Measurements from ENCODE around the gene GUK1. TPM values are rescaled to one million over a fixed set of nuclear protein-coding genes. Genes with fewer than 3 reads are reported as not detected.

GUK1 gene
- total and polyA plus RNA-seq, 2 donors (not counting 1 experiment from before 2014, with no cell fraction given) = 125 to 356 TPM

DNA sequence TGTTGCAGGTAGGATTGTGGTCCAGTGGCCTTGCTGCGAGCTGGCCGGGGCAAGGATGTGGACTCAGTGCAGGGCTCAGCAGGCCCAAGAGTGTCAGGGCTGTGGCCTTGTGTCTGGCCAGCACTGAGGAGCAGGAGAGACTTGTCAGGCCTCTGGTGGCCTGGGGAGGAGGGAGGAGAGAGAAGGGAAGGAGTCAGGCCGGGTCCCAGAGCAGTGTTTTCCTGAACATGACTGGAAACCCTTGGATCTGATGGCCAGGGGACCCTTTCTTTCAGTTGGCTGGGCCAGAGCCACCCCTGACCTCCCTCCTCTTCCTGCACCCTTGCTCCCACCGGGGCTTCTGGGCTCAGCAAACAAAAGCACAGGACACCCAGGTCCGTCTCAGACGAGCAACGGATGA, 30.6 kb downstream of the GUK1 start:
- Mint-ChIP-seq H3K4me1 (peaks cover 16% of the 10 kb centered on the region), H3K27ac (no peak overlapping the region)
- H4K20me1 ChIP-seq (ENCODE audit: control insufficient read depth, insufficient read depth, low read length, poor library complexity, severe bottlenecking) = peaks cover 33% of the 10 kb centered on the region

DNA sequence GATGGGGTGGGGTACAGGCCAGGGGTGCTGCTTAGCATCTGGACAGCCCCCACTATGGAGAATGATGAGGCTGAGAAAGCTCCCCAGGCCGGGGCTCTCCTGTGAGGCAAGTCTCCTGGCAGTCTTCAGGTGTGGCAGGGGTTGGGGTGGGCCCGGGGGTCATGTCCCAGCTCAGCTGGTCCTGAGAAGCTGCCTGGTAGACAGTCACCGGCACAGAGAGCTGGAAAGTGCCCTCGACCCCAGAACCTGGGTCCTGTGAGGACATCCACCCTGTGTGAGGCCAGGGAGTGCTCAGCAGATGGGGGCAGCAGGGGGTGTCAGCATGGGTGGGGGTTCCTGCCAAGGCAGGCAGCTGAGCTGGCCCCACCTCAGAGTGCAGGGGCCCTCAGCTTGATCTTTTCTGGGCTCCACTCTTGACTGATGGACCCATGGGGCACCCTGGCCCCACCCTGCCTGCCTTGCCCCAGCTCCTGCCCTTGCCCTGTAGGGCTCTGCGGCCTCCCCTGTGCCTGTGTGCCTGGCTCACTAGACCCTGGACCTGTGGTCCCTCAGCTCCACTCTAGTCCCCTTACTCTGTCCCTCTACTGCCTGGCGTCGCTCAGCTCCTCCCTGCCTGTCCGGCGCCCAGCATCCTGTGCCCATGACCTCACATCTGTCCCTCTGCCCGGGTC, 31.3 kb downstream of the GUK1 start:
- intact Hi-C loops (cut with micrococcal nuclease) = no loop called here
- H3K4me3 ChIP-seq (ENCODE audit: control extremely low read depth in 1 of 5, extremely low read depth in 1 of 5, insufficient read depth in 1 of 5, low read depth in 2 of 5, low read length in 4 of 5) = no peak overlapping the region
- H3K9ac ChIP-seq (ENCODE audit: low read length) = no peak overlapping the region
- Mint-ChIP-seq H3K27ac (no peak overlapping the region), H3K27me3 (no peaks in the 10 kb centered on the region), H3K4me3 (no peak overlapping the region), H3K9me3 (ENCODE audit: insufficient read depth) (no peaks in the 10 kb centered on the region), H3K4me1 (peaks cover 16% of the 10 kb centered on the region)
- ChIA-PET POLR2A (no interaction called here), CTCF (interaction anchor here (1.0 kb wide), 1 partner anchor 49 kb away, joined by 3 read pairs; no protein-coding TSS in a partner anchor)
- H3K36me3 ChIP-seq (replicated peaks in 1 of 2; ENCODE audit: control extremely low read depth in 1 of 2, control insufficient read depth in 1 of 2, extremely low read depth in 1 of 2, insufficient read depth in 2 of 2, low read length in 1 of 2) = peaks cover 0 to 10% of the 10 kb centered on the region in 2 experiments
- no peaks in the 10 kb centered on the region for H3K27me3 ChIP-seq (replicated peaks in 1 of 4; ENCODE audit: control extremely low read depth in 1 of 4, control insufficient read depth in 3 of 4, insufficient read depth in 4 of 4, low read length in 3 of 4)
- no peak overlapping the region for H3K27ac ChIP-seq (ENCODE audit: low read length in 2 of 2)
- no peak for DNase-seq
- H2AFZ ChIP-seq (ENCODE audit: insufficient read depth, low read depth, low read length, poor library complexity, severe bottlenecking) = no peak overlapping the region
- TF ChIP-seq EZH2 (IDR thresholded peaks at IDR 0.05; ENCODE audit: borderline replicate concordance, insufficient read depth, low read depth, low read length, poor library complexity, severe bottlenecking) = no peak
- TF ChIP-seq, protein P1, sequence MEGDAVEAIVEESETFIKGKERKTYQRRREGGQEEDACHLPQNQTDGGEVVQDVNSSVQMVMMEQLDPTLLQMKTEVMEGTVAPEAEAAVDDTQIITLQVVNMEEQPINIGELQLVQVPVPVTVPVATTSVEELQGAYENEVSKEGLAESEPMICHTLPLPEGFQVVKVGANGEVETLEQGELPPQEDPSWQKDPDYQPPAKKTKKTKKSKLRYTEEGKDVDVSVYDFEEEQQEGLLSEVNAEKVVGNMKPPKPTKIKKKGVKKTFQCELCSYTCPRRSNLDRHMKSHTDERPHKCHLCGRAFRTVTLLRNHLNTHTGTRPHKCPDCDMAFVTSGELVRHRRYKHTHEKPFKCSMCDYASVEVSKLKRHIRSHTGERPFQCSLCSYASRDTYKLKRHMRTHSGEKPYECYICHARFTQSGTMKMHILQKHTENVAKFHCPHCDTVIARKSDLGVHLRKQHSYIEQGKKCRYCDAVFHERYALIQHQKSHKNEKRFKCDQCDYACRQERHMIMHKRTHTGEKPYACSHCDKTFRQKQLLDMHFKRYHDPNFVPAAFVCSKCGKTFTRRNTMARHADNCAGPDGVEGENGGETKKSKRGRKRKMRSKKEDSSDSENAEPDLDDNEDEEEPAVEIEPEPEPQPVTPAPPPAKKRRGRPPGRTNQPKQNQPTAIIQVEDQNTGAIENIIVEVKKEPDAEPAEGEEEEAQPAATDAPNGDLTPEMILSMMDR (IDR thresholded peaks at IDR 0.05) = no peak
- peaks cover 34% of the 10 kb centered on the region for H4K20me1 ChIP-seq (ENCODE audit: control insufficient read depth, insufficient read depth, low read length, poor library complexity, severe bottlenecking)
- H3K4me2 ChIP-seq (replicated peaks; ENCODE audit: low read depth, low read length, poor library complexity, severe bottlenecking) = no peak overlapping the region
- peaks cover 0 to 12% (median 0%) of the 10 kb centered on the region in 3 donors for H3K9me3 ChIP-seq (ENCODE audit: control extremely low read depth in 1 of 3, control insufficient read depth in 2 of 3, insufficient read depth in 1 of 3, low read length in 2 of 3)
- peaks cover 6 to 8% of the 10 kb centered on the region in 2 donors for H3K4me1 ChIP-seq (ENCODE audit: control insufficient read depth in 2 of 2, insufficient read depth in 2 of 2, low read length in 2 of 2)
- H3K79me2 ChIP-seq (ENCODE audit: control insufficient read depth, insufficient read depth, low read length) = peaks cover 86% of the 10 kb centered on the region
- WGBS (ENCODE audit: insufficient coverage) = 86% methylated on average over 10 of the region's 10 CpGs
- no peak for ATAC-seq (ENCODE audit: low read depth)

More for the DNA sequence above, 30.6 kb downstream of the GUK1 start:
- Mint-ChIP-seq H3K9me3 (ENCODE audit: insufficient read depth) (no peaks in the 10 kb centered on the region), H3K27me3 (no peaks in the 10 kb centered on the region), H3K4me3 (no peak overlapping the region)
- Histone ChIP-seq H2AFZ (ENCODE audit: insufficient read depth, low read depth, low read length, poor library complexity, severe bottlenecking) (no peak overlapping the region), H3K27me3 (replicated peaks in 1 of 4; ENCODE audit: control extremely low read depth in 1 of 4, control insufficient read depth in 3 of 4, insufficient read depth in 4 of 4, low read length in 3 of 4) (no peaks in the 10 kb centered on the region), H3K4me1 (ENCODE audit: control insufficient read depth in 2 of 2, insufficient read depth in 2 of 2, low read length in 2 of 2) (peaks cover 8 to 10% of the 10 kb centered on the region in 2 donors), H3K79me2 (ENCODE audit: control insufficient read depth, insufficient read depth, low read length) (peaks cover 81% of the 10 kb centered on the region), H3K36me3 (replicated peaks in 1 of 2; ENCODE audit: control extremely low read depth in 1 of 2, control insufficient read depth in 1 of 2, extremely low read depth in 1 of 2, insufficient read depth in 2 of 2, low read length in 1 of 2) (peaks cover 0 to 10% of the 10 kb centered on the region in 2 experiments), H3K9me3 (ENCODE audit: control extremely low read depth in 1 of 3, control insufficient read depth in 2 of 3, insufficient read depth in 1 of 3, low read length in 2 of 3) (peaks cover 0 to 12% (median 0%) of the 10 kb centered on the region in 3 donors), H3K4me2 (replicated peaks; ENCODE audit: low read depth, low read length, poor library complexity, severe bottlenecking) (no peak overlapping the region), H3K4me3 (ENCODE audit: control extremely low read depth in 1 of 5, extremely low read depth in 1 of 5, insufficient read depth in 1 of 5, low read depth in 2 of 5, low read length in 4 of 5) (no peak overlapping the region), H3K27ac (ENCODE audit: low read length in 2 of 2) (no peak overlapping the region), H3K9ac (ENCODE audit: low read length) (no peak overlapping the region)
- intact Hi-C loops (cut with micrococcal nuclease) = no loop called here
- CTCF ChIA-PET = interaction anchor here (1.0 to 1.8 kb wide), 2 partner anchors 40 to 48 kb away, joined by 3 to 5 read pairs; no protein-coding TSS in a partner anchor
- DNase-seq = no peak
- 100% methylated on average over 5 of the region's 7 CpGs for WGBS (ENCODE audit: insufficient coverage)
- no peak for ATAC-seq (ENCODE audit: low read depth)
- POLR2A ChIA-PET = no interaction called here
- TF ChIP-seq, protein P1 (IDR thresholded peaks at IDR 0.05) = no peak
- no peak for TF ChIP-seq EZH2 (IDR thresholded peaks at IDR 0.05; ENCODE audit: borderline replicate concordance, insufficient read depth, low read depth, low read length, poor library complexity, severe bottlenecking)

Data from B cell (primary cell).